ENCODE data around the gene CITED2. TPM values are rescaled to one million over a fixed set of nuclear protein-coding genes. Genes with fewer than 3 reads are reported as not detected.

CITED2 gene
- total RNA-seq, 1 donor from 2014 or later: 42.6 TPM

DNA sequence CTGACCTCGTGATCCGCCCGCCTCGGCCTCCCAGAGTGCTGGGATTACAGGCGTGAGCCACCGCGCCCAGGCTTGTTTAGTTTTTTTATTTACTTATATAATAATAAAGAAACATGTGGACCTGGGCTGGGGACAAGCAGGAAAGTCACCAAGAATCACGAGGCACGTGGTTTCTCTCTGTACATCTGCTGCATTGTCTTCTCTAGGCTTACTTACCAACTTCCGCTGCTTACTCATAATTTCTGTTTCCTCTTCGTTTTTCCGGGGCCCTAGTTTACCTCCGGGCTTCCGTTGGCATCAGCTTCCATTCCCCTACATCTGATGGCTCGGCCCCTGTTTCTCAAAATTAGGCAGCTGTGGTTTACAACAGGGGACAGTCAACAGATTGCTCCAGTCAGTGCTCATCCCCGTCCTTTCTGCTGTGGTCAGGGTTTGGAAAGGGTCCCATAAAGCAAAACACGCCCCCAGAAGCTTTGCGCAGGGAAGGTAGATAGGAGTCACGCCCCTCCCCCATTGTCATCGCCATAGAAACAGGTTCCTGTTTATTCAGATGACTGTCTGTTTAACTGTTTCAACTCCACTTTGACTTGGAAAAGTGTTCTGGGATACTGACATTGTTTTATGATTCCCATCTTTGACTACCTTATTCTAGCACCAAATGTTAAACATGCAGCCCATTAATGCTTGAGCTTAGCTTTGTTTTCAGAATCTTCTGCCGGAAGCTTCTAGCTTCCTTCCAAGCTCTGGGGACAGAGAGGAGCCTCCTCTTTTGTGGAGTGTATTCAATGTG lies 50.7 kb downstream of the CITED2 start:
- Mint-ChIP-seq H3K4me3 (ENCODE audit: low read depth) (no peak overlapping the region), H3K9me3 (ENCODE audit: low read depth) (no peaks in the 10 kb centered on the region), H3K27ac (no peak overlapping the region), H3K36me3 (ENCODE audit: insufficient read depth) (no peaks in the 10 kb centered on the region), H3K4me1 (ENCODE audit: low read depth) (no peaks in the 10 kb centered on the region), H3K27me3 (no peaks in the 10 kb centered on the region)
- DNase-seq (ENCODE audit: low spot score, unreplicated experiment): no peak
- TF ChIP-seq, protein P1, sequence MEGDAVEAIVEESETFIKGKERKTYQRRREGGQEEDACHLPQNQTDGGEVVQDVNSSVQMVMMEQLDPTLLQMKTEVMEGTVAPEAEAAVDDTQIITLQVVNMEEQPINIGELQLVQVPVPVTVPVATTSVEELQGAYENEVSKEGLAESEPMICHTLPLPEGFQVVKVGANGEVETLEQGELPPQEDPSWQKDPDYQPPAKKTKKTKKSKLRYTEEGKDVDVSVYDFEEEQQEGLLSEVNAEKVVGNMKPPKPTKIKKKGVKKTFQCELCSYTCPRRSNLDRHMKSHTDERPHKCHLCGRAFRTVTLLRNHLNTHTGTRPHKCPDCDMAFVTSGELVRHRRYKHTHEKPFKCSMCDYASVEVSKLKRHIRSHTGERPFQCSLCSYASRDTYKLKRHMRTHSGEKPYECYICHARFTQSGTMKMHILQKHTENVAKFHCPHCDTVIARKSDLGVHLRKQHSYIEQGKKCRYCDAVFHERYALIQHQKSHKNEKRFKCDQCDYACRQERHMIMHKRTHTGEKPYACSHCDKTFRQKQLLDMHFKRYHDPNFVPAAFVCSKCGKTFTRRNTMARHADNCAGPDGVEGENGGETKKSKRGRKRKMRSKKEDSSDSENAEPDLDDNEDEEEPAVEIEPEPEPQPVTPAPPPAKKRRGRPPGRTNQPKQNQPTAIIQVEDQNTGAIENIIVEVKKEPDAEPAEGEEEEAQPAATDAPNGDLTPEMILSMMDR (IDR thresholded peaks at IDR 0.05; ENCODE audit: unreplicated experiment): no peak

Other genes starting within 250 kb of the CITED2 start
- 10.9 TPM in 2 replicates for gene HECA, start 239.6 kb downstream of the CITED2 start, total RNA-seq
- gene TXLNB, start 82.7 kb downstream of the CITED2 start, total RNA-seq: not detected in 2 replicates